NB4 (cell line): ENCODE results near the gene PDCD11.

Experiments used
- DNase-seq: peaks from one replicate; pipeline ENCODE4 v3.0.0; 2010; ENCODE audit warnings: low read depth
- H3K4me3 ChIP-seq: one replicate; pipeline ENCODE4 v1.5.1; 2011; ENCODE audit warnings: mild to moderate bottlenecking, low read depth, low read length, moderate library complexity
- MAX ChIP-seq: IDR thresholded peaks from 2 replicates; pipeline ENCODE4 v1.6.1; 2011; ENCODE audit warnings: low read depth, low read length
- MYC ChIP-seq: IDR thresholded peaks from 2 replicates; pipeline ENCODE4 v1.6.1; 2011; ENCODE audit warnings: low read depth, low read length
- POLR2A ChIP-seq: IDR thresholded peaks from 2 replicates; pipeline ENCODE4 v1.6.1; 2011; ENCODE audit warnings: mild to moderate bottlenecking; ENCODE audit not compliant: insufficient read length; ENCODE audit errors: extremely low read depth
- TF ChIP-seq, protein P1 (sequence below): IDR thresholded peaks from one replicate; pipeline ENCODE4 v1.5.1; 2012; ENCODE audit warnings: low read depth, low read length

PDCD11 gene

GRCh38 chr10:103458720-103459119, 62.3 kb downstream of the PDCD11 start, which contains the start of gene CALHM1:
TSS of gene CALHM1 (minus strand) at chr10:103458900. CDS start at chr10:103458751, 149 bp downstream.
- TF ChIP-seq, protein P1, sequence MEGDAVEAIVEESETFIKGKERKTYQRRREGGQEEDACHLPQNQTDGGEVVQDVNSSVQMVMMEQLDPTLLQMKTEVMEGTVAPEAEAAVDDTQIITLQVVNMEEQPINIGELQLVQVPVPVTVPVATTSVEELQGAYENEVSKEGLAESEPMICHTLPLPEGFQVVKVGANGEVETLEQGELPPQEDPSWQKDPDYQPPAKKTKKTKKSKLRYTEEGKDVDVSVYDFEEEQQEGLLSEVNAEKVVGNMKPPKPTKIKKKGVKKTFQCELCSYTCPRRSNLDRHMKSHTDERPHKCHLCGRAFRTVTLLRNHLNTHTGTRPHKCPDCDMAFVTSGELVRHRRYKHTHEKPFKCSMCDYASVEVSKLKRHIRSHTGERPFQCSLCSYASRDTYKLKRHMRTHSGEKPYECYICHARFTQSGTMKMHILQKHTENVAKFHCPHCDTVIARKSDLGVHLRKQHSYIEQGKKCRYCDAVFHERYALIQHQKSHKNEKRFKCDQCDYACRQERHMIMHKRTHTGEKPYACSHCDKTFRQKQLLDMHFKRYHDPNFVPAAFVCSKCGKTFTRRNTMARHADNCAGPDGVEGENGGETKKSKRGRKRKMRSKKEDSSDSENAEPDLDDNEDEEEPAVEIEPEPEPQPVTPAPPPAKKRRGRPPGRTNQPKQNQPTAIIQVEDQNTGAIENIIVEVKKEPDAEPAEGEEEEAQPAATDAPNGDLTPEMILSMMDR = no peak
- TF ChIP-seq POLR2A = no peak
- no peak within 1 kb of the TSS for H3K4me3 ChIP-seq
- peak; percentile 60 for DNase-seq

DNA sequence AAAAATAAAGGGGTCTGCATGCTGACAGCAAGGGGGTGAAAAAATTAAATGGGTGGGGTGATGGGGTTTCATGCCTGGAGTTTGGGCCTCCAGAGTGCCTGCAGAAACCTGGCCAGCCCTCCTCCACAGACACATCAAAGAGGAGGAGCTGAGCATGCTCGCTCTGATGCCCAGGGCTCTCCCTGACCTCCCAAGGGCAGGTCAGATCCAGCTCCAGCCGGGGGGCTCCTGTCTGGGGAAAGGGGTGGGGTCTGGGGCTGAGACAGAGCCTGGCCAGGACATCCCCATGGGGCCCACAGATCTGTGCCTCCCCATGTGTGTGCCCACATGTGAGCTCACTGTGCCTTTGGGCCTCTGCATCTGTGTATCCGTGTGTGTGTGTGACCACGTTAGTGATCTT, 63.2 kb downstream of the PDCD11 start:
- no peak for DNase-seq
- TF ChIP-seq MAX = no peak
- no peak for TF ChIP-seq POLR2A
- TF ChIP-seq, protein P1 = no peak
- TF ChIP-seq MYC = no peak
- no peak overlapping the region for H3K4me3 ChIP-seq

DNA sequence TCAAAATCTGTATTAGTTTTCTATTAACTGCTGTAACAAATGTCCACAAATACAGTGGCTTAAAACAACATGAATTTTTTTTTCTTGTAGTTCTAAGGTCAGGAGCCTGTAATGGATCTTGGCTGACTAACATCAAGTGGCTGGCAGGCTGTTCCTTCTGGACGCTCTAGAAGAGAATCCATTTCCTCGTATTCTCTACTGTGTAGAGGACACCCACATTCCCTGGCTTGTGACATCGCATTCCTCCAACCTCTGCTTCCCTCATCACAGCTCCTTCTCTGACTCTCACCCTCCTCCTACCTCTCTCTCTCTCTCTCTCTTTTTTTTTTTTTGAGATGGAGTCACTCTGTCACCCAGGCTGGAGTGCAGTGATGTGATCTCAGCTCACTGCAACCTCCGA, 67.1 kb downstream of the PDCD11 start:
- no peak for DNase-seq
- no peak overlapping the region for H3K4me3 ChIP-seq
- TF ChIP-seq POLR2A = no peak
- TF ChIP-seq, protein P1 = no peak
- TF ChIP-seq MAX = no peak
- no peak for TF ChIP-seq MYC

GRCh38 chr10:103465411-103466179, 69.2 kb downstream of the PDCD11 start:
- no peak overlapping the region for H3K4me3 ChIP-seq
- no peak for DNase-seq
- TF ChIP-seq POLR2A = no peak
- no peak for TF ChIP-seq MAX
- TF ChIP-seq, protein P1 = no peak
- TF ChIP-seq MYC = no peak

GRCh38 chr10:103466734-103467133, 70.3 kb downstream of the PDCD11 start:
- no peak overlapping the region for H3K4me3 ChIP-seq
- TF ChIP-seq MAX (no peak), POLR2A (no peak), MYC (no peak)
- TF ChIP-seq, protein P1 = no peak
- DNase-seq = no peak
